HepG2 (cell line): ENCODE results near the gene AFF1. TPM values are rescaled to one million over a fixed set of nuclear protein-coding genes. Genes with fewer than 3 reads are reported as not detected.

Experiments
- AGO1 ChIP-seq: fragments of 200-400 bp; formaldehyde crosslinking; IDR thresholded peaks from 2 replicates; pipeline ENCODE4 v1.6.1; 2017; ENCODE audit warnings: mild to moderate bottlenecking, low read depth, low read length, moderate library complexity; ENCODE audit not compliant: poor library complexity, severe bottlenecking
- BHLHE40 ChIP-seq: IDR thresholded peaks from 2 replicates; pipeline ENCODE4 v1.6.1; 2011; ENCODE audit warnings: low read length, improper control_type of control experiment
- JDP2 ChIP-seq: sonication (generic); formaldehyde crosslinking; IDR thresholded peaks from 2 replicates; pipeline ENCODE4 v1.8.1; 2022; ENCODE audit warnings: missing genetic modification reagents, borderline replicate concordance
- NFATC3 ChIP-seq: sonication (generic); formaldehyde crosslinking; IDR thresholded peaks from 2 replicates; pipeline ENCODE4 v1.5.1; 2020; ENCODE audit warnings: mild to moderate bottlenecking, missing genetic modification reagents
- NFKBIZ ChIP-seq: IDR thresholded peaks from 2 replicates; pipeline ENCODE4 v1.6.1; 2018; ENCODE audit warnings: missing genetic modification reagents, missing compliant biosample characterization
- TP53 ChIP-seq: sonication (generic); formaldehyde crosslinking; conservative IDR thresholded peaks from 2 replicates; pipeline ENCODE4 v1.4.0; 2020; ENCODE audit warnings: missing genetic modification reagents
- XRCC5 ChIP-seq: fragments of 200-400 bp; formaldehyde crosslinking; optimal IDR thresholded peaks from 2 replicates; pipeline ENCODE3; 2017; ENCODE audit warnings: mild to moderate bottlenecking, low read length
- ZFAT ChIP-seq: sonication (generic); formaldehyde crosslinking; conservative IDR thresholded peaks from 2 replicates; pipeline ENCODE4 v1.8.1; 2023; ENCODE audit warnings: missing genetic modification reagents, inconsistent platforms
- ZMAT3 ChIP-seq: sonication (generic); formaldehyde crosslinking; conservative IDR thresholded peaks from 2 replicates; pipeline ENCODE4 v1.7.0; 2021; ENCODE audit warnings: missing genetic modification reagents
- ZMYM2 ChIP-seq: sonication (generic); formaldehyde crosslinking; IDR thresholded peaks from 2 replicates; pipeline ENCODE4 v1.8.0; 2022; ENCODE audit warnings: mild to moderate bottlenecking, missing genetic modification reagents
- ZNF12 ChIP-seq: sonication (generic); formaldehyde crosslinking; IDR thresholded peaks from 2 replicates; pipeline ENCODE4 v1.5.0; 2020; ENCODE audit warnings: missing genetic modification reagents
- ZNF572 ChIP-seq: sonication (generic); formaldehyde crosslinking; IDR thresholded peaks from 2 replicates; pipeline ENCODE4 v1.5.1; 2020; ENCODE audit warnings: mild to moderate bottlenecking, missing genetic modification reagents
- ZSCAN29 ChIP-seq: sonication (generic); formaldehyde crosslinking; conservative IDR thresholded peaks from 2 replicates; pipeline ENCODE4 v1.4.0; 2020; ENCODE audit warnings: mild to moderate bottlenecking, missing genetic modification reagents
- polyA plus RNA-seq, 8 experiments: library from polyadenylated mRNA; depleted of rRNA in 3 of 8; stranded (reverse) in 7 of 8; unstranded in 1 of 8; fragments of >200 nt; fragmentation: Illumina TruSeq in 4 of 8; extraction: Trizol in 4 of 8; gene quantifications; 2 replicates each; pipeline versions ENCODE4 v1.2.1 to v1.2.3, GENCODE V29; 2011 to 2016; ENCODE audit warnings: low read depth in 4 of 8, missing spikeins in 1 of 8, mixed read lengths in 1 of 8; ENCODE audit not compliant: insufficient read depth in 1 of 8
- total RNA-seq, 5 experiments: library from RNA; depleted of rRNA; stranded (reverse); fragments of >200 nt; fragmentation: Illumina TruSeq; extraction: Trizol; gene quantifications; 2 replicates each; pipeline ENCODE4 v1.2.3, GENCODE V29; 2016; ENCODE audit warnings: low read depth in 1 of 5
- TF ChIP-seq, protein P1 (sequence below): fragments of 450-650 bp; IDR thresholded peaks from 2 replicates; pipeline ENCODE4 v1.6.1; 2016
- TF ChIP-seq, protein P2 (sequence below): sonication (generic); formaldehyde crosslinking; IDR thresholded peaks from 2 replicates; pipeline ENCODE4 v1.4.0; 2020; ENCODE audit warnings: missing genetic modification reagents
- TF ChIP-seq, protein P3 (sequence below): sonication (generic); formaldehyde crosslinking; conservative IDR thresholded peaks from 2 replicates; pipeline ENCODE4 v1.4.0; 2020; ENCODE audit warnings: mild to moderate bottlenecking, missing genetic modification reagents, moderate library complexity
- TF ChIP-seq, protein P4 (sequence below): sonication (generic); formaldehyde crosslinking; IDR thresholded peaks from 2 replicates; pipeline ENCODE4 v1.5.1; 2020; ENCODE audit warnings: missing genetic modification reagents, mild to moderate bottlenecking, borderline replicate concordance
- TF ChIP-seq, protein P5 (sequence below): sonication (generic); formaldehyde crosslinking; IDR thresholded peaks from 2 replicates; pipeline ENCODE4 v1.4.0; 2020; ENCODE audit warnings: low read depth, mild to moderate bottlenecking, missing genetic modification reagents

AFF1 gene
- total and polyA plus RNA-seq, 2 of the 13 experiments (the other 11 are each of a cell fraction or from before 2014, with no cell fraction given) = 15.5 to 15.9 TPM

DNA sequence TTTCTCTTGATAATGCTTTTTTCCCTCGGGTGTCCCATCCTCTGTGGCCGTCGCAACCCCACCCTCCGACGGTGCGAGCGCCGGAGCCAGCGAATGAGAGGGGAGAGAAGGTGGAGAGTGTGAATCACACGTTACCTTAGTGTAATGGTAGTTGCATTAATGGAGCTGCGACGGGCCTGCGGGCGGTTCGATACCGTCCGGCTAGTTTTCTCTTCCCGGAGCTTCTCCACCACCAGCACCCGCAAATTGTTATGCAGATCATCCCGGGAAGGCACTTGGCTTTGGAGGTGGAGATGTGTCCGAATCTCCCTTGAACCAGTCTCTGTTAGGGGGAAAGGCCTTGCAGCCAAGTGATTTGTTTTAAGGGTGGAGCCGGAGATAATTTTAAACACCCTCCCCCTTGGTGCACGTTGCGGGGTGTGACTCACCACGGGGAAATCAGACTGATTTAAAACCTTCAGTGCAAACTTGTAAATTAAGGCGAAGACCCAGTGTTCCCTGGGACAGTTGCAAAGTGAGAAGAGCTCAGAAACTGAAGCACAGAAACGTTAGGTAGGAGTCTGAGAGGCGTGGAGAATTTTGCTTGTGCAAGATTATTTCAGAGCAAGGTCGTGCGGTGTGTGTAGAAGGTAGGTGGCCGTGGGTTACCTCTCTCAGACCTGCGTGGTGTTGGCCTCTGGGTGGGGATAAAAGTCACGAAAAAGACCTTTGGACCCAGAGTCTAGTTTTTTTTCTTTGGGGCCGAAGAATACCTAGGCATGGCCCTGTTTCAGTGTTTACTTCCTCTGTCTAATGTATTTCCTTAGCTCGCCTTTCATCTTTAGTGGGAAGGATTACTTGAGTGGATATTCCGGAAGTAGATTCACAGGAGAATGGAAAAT, 1.3 kb downstream of the AFF1 start (continued):
- TF ChIP-seq NFKBIZ (CRISPR knock-in tag) = no peak
- TF ChIP-seq, protein P1, sequence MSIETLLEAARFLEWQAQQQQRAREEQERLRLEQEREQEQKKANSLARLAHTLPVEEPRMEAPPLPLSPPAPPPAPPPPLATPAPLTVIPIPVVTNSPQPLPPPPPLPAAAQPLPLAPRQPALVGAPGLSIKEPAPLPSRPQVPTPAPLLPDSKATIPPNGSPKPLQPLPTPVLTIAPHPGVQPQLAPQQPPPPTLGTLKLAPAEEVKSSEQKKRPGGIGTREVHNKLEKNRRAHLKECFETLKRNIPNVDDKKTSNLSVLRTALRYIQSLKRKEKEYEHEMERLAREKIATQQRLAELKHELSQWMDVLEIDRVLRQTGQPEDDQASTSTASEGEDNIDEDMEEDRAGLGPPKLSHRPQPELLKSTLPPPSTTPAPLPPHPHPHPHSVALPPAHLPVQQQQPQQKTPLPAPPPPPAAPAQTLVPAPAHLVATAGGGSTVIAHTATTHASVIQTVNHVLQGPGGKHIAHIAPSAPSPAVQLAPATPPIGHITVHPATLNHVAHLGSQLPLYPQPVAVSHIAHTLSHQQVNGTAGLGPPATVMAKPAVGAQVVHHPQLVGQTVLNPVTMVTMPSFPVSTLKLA = no peak
- TF ChIP-seq AGO1 = no peak
- TF ChIP-seq, protein P2, sequence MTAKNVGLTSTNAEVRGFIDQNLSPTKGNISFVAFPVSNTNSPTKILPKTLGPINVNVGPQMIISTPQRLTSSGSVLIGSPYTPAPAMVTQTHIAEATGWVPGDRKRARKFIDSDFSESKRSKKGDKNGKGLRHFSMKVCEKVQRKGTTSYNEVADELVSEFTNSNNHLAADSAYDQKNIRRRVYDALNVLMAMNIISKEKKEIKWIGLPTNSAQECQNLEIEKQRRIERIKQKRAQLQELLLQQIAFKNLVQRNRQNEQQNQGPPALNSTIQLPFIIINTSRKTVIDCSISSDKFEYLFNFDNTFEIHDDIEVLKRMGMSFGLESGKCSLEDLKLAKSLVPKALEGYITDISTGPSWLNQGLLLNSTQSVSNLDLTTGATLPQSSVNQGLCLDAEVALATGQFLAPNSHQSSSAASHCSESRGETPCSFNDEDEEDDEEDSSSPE (CRISPR knock-in tag) = no peak; the same call in 1 of the 2 replicates
- TF ChIP-seq NFATC3 (CRISPR knock-in tag) = no peak
- no peak for TF ChIP-seq ZMYM2 (CRISPR knock-in tag)
- no peak for TF ChIP-seq ZSCAN29 (CRISPR knock-in tag)
- no peak for TF ChIP-seq ZNF12 (CRISPR knock-in tag)
- TF ChIP-seq, protein P3, sequence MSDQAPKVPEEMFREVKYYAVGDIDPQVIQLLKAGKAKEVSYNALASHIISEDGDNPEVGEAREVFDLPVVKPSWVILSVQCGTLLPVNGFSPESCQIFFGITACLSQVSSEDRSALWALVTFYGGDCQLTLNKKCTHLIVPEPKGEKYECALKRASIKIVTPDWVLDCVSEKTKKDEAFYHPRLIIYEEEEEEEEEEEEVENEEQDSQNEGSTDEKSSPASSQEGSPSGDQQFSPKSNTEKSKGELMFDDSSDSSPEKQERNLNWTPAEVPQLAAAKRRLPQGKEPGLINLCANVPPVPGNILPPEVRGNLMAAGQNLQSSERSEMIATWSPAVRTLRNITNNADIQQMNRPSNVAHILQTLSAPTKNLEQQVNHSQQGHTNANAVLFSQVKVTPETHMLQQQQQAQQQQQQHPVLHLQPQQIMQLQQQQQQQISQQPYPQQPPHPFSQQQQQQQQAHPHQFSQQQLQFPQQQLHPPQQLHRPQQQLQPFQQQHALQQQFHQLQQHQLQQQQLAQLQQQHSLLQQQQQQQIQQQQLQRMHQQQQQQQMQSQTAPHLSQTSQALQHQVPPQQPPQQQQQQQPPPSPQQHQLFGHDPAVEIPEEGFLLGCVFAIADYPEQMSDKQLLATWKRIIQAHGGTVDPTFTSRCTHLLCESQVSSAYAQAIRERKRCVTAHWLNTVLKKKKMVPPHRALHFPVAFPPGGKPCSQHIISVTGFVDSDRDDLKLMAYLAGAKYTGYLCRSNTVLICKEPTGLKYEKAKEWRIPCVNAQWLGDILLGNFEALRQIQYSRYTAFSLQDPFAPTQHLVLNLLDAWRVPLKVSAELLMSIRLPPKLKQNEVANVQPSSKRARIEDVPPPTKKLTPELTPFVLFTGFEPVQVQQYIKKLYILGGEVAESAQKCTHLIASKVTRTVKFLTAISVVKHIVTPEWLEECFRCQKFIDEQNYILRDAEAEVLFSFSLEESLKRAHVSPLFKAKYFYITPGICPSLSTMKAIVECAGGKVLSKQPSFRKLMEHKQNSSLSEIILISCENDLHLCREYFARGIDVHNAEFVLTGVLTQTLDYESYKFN (CRISPR knock-in tag) = peak; percentile 88
- TF ChIP-seq ZFAT (CRISPR knock-in tag) = no peak
- TF ChIP-seq XRCC5 = peak; percentile 62
- TF ChIP-seq, protein P4, sequence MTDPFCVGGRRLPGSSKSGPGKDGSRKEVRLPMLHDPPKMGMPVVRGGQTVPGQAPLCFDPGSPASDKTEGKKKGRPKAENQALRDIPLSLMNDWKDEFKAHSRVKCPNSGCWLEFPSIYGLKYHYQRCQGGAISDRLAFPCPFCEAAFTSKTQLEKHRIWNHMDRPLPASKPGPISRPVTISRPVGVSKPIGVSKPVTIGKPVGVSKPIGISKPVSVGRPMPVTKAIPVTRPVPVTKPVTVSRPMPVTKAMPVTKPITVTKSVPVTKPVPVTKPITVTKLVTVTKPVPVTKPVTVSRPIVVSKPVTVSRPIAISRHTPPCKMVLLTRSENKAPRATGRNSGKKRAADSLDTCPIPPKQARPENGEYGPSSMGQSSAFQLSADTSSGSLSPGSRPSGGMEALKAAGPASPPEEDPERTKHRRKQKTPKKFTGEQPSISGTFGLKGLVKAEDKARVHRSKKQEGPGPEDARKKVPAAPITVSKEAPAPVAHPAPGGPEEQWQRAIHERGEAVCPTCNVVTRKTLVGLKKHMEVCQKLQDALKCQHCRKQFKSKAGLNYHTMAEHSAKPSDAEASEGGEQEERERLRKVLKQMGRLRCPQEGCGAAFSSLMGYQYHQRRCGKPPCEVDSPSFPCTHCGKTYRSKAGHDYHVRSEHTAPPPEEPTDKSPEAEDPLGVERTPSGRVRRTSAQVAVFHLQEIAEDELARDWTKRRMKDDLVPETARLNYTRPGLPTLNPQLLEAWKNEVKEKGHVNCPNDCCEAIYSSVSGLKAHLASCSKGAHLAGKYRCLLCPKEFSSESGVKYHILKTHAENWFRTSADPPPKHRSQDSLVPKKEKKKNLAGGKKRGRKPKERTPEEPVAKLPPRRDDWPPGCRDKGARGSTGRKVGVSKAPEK = no peak
- 0 out of 2 replicates have a peak, but pooled peaks have one; percentile 46 for TF ChIP-seq ZMAT3 (CRISPR knock-in tag)
- 0 out of 2 replicates have a peak, but pooled peaks have one; percentile 1 for TF ChIP-seq BHLHE40
- no peak; the same call in 1 of the 2 replicates for TF ChIP-seq JDP2 (CRISPR knock-in tag)
- TF ChIP-seq, protein P5, sequence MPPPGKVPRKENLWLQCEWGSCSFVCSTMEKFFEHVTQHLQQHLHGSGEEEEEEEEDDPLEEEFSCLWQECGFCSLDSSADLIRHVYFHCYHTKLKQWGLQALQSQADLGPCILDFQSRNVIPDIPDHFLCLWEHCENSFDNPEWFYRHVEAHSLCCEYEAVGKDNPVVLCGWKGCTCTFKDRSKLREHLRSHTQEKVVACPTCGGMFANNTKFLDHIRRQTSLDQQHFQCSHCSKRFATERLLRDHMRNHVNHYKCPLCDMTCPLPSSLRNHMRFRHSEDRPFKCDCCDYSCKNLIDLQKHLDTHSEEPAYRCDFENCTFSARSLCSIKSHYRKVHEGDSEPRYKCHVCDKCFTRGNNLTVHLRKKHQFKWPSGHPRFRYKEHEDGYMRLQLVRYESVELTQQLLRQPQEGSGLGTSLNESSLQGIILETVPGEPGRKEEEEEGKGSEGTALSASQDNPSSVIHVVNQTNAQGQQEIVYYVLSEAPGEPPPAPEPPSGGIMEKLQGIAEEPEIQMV (CRISPR knock-in tag) = no peak
- peak; percentile 71; the same call in 1 of the 2 replicates for TF ChIP-seq TP53 (CRISPR knock-in tag)
- no peak for TF ChIP-seq ZNF572 (CRISPR knock-in tag)
